OCI-LY3 (cell line): ENCODE data around the gene PTPRR.

ENCODE experiments used
- CTCF ChIP-seq: fragments of 200-600, 300-600 bp; sonication (generic); IDR thresholded peaks from 2 replicates; pipeline ENCODE4 v1.5.1; 2014; ENCODE audit warnings: antibody characterized with exemption, low read length, low read depth
- EZH2phosphoT487 ChIP-seq: fragments of 200-600 bp; shearing (Covaris generic); IDR thresholded peaks from 2 replicates; pipeline ENCODE4 v1.6.1; 2018; ENCODE audit warnings: antibody characterized with exemption, mixed run types, low read depth

GRCh38 chr12:70918321-70918720 lies 2.2 kb downstream of the PTPRR start:
- TF ChIP-seq CTCF (no peak), EZH2phosphoT487 (no peak)
